Sigmoid colon (tissue), 4 donors: ENCODE results near the gene GPR22.

Source experiments
- EP300 ChIP-seq, 4 donors: sonication (generic); formaldehyde crosslinking; IDR thresholded peaks; one replicate each; pipeline ENCODE4 v1.6.1; 2017; ENCODE audit warnings: antibody characterized with exemption in 4 of 4
- POLR2A ChIP-seq, 2 donors: fragments of 450-650 bp; IDR thresholded peaks; one replicate each; pipeline ENCODE4 v1.6.1; 2016; ENCODE audit warnings: antibody characterized with exemption in 2 of 2, mild to moderate bottlenecking in 2 of 2, moderate library complexity in 2 of 2
- POLR2AphosphoS5 ChIP-seq, 4 donors: sonication (generic); formaldehyde crosslinking; IDR thresholded peaks; one replicate each; pipeline ENCODE4 v1.6.1; 2017; ENCODE audit warnings: antibody characterized with exemption in 4 of 4
- TF ChIP-seq, protein P1 (sequence below), 4 experiments: fragments of 450-650 bp in 3 of 4; fragments of 200-600 bp in 1 of 4; IDR thresholded peaks; one replicate each; pipeline ENCODE4 v1.5.1; 2016 to 2019; ENCODE audit warnings: antibody characterized with exemption in 4 of 4, mild to moderate bottlenecking in 3 of 4, moderate library complexity in 2 of 4

DNA sequence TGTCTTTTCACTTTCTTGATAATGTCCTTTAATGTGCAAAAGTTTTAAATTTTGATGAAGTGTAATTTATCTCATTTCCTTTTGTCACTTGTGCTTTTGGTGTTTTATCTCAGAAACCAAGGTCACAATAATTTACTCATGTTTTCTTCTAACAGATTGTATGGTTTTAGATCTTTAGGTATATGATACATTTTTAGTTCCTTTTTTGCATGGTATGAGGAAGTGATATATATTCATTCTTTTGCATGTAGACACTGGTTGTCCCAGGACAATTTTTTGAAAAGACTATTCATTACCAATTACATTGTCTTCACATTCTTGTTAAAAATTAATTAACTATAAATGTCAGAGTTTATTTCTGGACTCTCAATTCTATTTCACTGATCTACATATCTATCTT lies 39.8 kb upstream of the GPR22 start:
- TF ChIP-seq, protein P1, sequence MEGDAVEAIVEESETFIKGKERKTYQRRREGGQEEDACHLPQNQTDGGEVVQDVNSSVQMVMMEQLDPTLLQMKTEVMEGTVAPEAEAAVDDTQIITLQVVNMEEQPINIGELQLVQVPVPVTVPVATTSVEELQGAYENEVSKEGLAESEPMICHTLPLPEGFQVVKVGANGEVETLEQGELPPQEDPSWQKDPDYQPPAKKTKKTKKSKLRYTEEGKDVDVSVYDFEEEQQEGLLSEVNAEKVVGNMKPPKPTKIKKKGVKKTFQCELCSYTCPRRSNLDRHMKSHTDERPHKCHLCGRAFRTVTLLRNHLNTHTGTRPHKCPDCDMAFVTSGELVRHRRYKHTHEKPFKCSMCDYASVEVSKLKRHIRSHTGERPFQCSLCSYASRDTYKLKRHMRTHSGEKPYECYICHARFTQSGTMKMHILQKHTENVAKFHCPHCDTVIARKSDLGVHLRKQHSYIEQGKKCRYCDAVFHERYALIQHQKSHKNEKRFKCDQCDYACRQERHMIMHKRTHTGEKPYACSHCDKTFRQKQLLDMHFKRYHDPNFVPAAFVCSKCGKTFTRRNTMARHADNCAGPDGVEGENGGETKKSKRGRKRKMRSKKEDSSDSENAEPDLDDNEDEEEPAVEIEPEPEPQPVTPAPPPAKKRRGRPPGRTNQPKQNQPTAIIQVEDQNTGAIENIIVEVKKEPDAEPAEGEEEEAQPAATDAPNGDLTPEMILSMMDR (IDR thresholded peaks at IDR 0.05), result no peak
- no peak for TF ChIP-seq POLR2A (IDR thresholded peaks at IDR 0.05)
- no peak for TF ChIP-seq POLR2AphosphoS5 (IDR thresholded peaks at IDR 0.05)
- TF ChIP-seq EP300 (IDR thresholded peaks at IDR 0.05), result no peak
